HepG2 (cell line): ENCODE results near the gene PYCR2. TPM values are rescaled to one million over a fixed set of nuclear protein-coding genes. Genes with fewer than 3 reads are reported as not detected.

ENCODE experiments used
- CREB1 ChIP-seq, 2 experiments: fragments of 450-650 bp in 1 of 2; IDR thresholded peaks; 2 replicates each; pipeline ENCODE4 v1.6.1; 2016 to 2017; ENCODE audit warnings: control low read depth in 1 of 2, mild to moderate bottlenecking in 1 of 2, missing compliant biosample characterization in 1 of 2, missing genetic modification characterization in 1 of 2
- DPF2 ChIP-seq: sonication (generic); formaldehyde crosslinking; IDR thresholded peaks from 2 replicates; pipeline ENCODE4 v1.4.0; 2020; ENCODE audit warnings: mild to moderate bottlenecking, low read depth, missing genetic modification reagents, borderline replicate concordance
- HNRNPL ChIP-seq: fragments of 200-400 bp; formaldehyde crosslinking; IDR thresholded peaks from 2 replicates; pipeline ENCODE4 v1.6.1; 2017; ENCODE audit warnings: mild to moderate bottlenecking, low read depth, low read length
- NCOR1 ChIP-seq: fragments of 200-600 bp; sonication (generic); IDR thresholded peaks from 2 replicates; pipeline ENCODE4 v1.7.0; 2017; ENCODE audit warnings: antibody characterized with exemption, low read length, borderline replicate concordance
- PHF20 ChIP-seq: sonication (generic); formaldehyde crosslinking; IDR thresholded peaks from 2 replicates; pipeline ENCODE4 v1.5.0; 2020; ENCODE audit warnings: mild to moderate bottlenecking, missing genetic modification reagents
- RBFOX2 ChIP-seq: fragments of 200-400 bp; formaldehyde crosslinking; IDR thresholded peaks from 2 replicates; pipeline ENCODE4 v1.6.1; 2017; ENCODE audit warnings: low read depth, mild to moderate bottlenecking, low read length
- SALL2 ChIP-seq: sonication (generic); formaldehyde crosslinking; IDR thresholded peaks from 2 replicates; pipeline ENCODE4 v1.8.1; 2023; ENCODE audit warnings: mild to moderate bottlenecking, missing genetic modification reagents, inconsistent platforms
- SP2 ChIP-seq: sonication (generic); formaldehyde crosslinking; IDR thresholded peaks from 2 replicates; pipeline ENCODE4 v1.5.1; 2020; ENCODE audit warnings: mild to moderate bottlenecking, missing genetic modification reagents
- ZBED4 ChIP-seq: sonication (generic); formaldehyde crosslinking; IDR thresholded peaks from 2 replicates; pipeline ENCODE4 v1.4.0; 2020; ENCODE audit warnings: missing genetic modification reagents, borderline replicate concordance
- ZKSCAN1 ChIP-seq: fragments of 150-350 bp; IDR thresholded peaks from 2 replicates; pipeline ENCODE4 v1.6.1; 2014; ENCODE audit warnings: low read length
- ZNF367 ChIP-seq: sonication (generic); formaldehyde crosslinking; IDR thresholded peaks from 2 replicates; pipeline ENCODE4 v1.4.0; 2020; ENCODE audit warnings: missing genetic modification reagents, borderline replicate concordance
- ZNF460 ChIP-seq: sonication (generic); formaldehyde crosslinking; IDR thresholded peaks from 2 replicates; pipeline ENCODE4 v1.5.1; 2020; ENCODE audit warnings: missing genetic modification reagents, mild to moderate bottlenecking, borderline replicate concordance
- ZNF614 ChIP-seq: IDR thresholded peaks from 2 replicates; pipeline ENCODE4 v1.6.1; 2018; ENCODE audit warnings: missing biosample characterization, missing genetic modification reagents, inconsistent platforms, borderline replicate concordance
- ZNF616 ChIP-seq: sonication (generic); formaldehyde crosslinking; IDR thresholded peaks from 2 replicates; pipeline ENCODE4 v1.5.0; 2020; ENCODE audit warnings: low read depth, mild to moderate bottlenecking, missing genetic modification reagents
- polyA plus RNA-seq, 8 experiments: library from polyadenylated mRNA; depleted of rRNA in 3 of 8; stranded (reverse) in 7 of 8; unstranded in 1 of 8; fragments of >200 nt; fragmentation: Illumina TruSeq in 4 of 8; extraction: Trizol in 4 of 8; gene quantifications; 2 replicates each; pipeline versions ENCODE4 v1.2.1 to v1.2.3, GENCODE V29; 2011 to 2016; ENCODE audit warnings: low read depth in 4 of 8, missing spikeins in 1 of 8, mixed read lengths in 1 of 8; ENCODE audit not compliant: insufficient read depth in 1 of 8
- total RNA-seq, 5 experiments: library from RNA; depleted of rRNA; stranded (reverse); fragments of >200 nt; fragmentation: Illumina TruSeq; extraction: Trizol; gene quantifications; 2 replicates each; pipeline ENCODE4 v1.2.3, GENCODE V29; 2016; ENCODE audit warnings: low read depth in 1 of 5
- TF ChIP-seq, protein P1 (sequence below): sonication (generic); formaldehyde crosslinking; IDR thresholded peaks from 2 replicates; pipeline ENCODE4 v1.4.0; 2020; ENCODE audit warnings: missing genetic modification reagents
- TF ChIP-seq, protein P2 (sequence below): sonication (generic); formaldehyde crosslinking; IDR thresholded peaks from 2 replicates; pipeline ENCODE4 v1.5.1; 2020; ENCODE audit warnings: mild to moderate bottlenecking, moderate library complexity, missing genetic modification reagents

The PYCR2 gene
- total and polyA plus RNA-seq, 2 of the 13 experiments (the other 11 are each of a cell fraction or from before 2014, with no cell fraction given), result 47.2 to 47.8 TPM

DNA sequence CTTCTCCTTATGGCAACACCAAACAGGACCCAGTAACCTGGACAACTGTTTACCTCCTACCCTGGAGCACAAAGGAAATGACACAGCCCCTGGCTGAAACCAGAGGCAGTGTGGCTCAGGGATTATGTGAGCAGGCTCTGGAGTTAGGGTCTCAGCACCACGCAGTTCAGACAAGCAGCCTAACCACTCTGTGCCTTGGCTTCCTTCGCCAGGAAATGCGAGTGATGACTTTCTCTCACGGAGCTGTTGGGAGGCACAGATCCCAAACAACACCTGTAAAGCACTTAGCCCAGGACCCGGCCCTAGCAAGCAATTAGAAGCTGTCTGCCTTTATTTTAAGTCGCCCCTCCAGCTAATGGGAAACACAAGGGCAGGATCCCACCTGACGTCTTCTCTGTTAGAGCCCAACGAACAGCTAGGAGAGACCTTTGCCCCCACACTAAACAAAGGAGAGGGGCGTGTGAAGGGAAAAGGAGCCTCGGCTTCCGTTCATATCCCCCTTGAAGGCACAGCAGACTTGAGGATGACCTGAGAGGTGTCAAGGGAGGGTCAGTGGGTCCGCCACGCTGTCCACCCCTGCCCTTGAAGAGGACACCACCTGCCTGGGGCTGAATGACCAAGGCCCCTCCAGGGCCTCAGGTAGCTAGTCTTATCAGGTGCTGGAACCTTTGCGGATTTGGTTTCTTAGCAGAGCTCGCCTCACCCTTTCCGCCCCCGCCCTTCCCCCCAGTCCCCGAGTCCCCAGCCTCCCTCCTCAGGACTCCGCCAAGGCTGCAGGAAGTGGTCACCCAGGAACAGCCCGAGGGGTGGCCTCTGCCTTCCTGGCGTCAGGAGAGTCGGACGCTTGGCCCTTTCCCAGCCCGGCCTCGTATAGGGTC lies 42.7 kb downstream of the PYCR2 start (continued):
- TF ChIP-seq ZKSCAN1 (no peak), PHF20 (CRISPR knock-in tag) (no peak), NCOR1 (no peak), ZNF367 (CRISPR knock-in tag) (no peak), HNRNPL (no peak), ZNF460 (CRISPR knock-in tag) (no peak), RBFOX2 (no peak), ZBED4 (CRISPR knock-in tag) (no peak), DPF2 (CRISPR knock-in tag) (no peak), SALL2 (CRISPR knock-in tag) (no peak), ZNF616 (CRISPR knock-in tag) (no peak), ZNF614 (no peak), CREB1 (IDR thresholded peaks at IDR 0.05) (no peak), CREB1 (CRISPR knock-in tag; IDR thresholded peaks at IDR 0.05) (no peak), SP2 (no peak)
- TF ChIP-seq, protein P1, sequence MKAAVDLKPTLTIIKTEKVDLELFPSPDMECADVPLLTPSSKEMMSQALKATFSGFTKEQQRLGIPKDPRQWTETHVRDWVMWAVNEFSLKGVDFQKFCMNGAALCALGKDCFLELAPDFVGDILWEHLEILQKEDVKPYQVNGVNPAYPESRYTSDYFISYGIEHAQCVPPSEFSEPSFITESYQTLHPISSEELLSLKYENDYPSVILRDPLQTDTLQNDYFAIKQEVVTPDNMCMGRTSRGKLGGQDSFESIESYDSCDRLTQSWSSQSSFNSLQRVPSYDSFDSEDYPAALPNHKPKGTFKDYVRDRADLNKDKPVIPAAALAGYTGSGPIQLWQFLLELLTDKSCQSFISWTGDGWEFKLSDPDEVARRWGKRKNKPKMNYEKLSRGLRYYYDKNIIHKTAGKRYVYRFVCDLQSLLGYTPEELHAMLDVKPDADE, result no peak
- TF ChIP-seq, protein P2, sequence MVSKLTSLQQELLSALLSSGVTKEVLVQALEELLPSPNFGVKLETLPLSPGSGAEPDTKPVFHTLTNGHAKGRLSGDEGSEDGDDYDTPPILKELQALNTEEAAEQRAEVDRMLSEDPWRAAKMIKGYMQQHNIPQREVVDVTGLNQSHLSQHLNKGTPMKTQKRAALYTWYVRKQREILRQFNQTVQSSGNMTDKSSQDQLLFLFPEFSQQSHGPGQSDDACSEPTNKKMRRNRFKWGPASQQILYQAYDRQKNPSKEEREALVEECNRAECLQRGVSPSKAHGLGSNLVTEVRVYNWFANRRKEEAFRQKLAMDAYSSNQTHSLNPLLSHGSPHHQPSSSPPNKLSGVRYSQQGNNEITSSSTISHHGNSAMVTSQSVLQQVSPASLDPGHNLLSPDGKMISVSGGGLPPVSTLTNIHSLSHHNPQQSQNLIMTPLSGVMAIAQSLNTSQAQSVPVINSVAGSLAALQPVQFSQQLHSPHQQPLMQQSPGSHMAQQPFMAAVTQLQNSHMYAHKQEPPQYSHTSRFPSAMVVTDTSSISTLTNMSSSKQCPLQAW (CRISPR knock-in tag), result peak; percentile 53; the same call in 1 of the 2 replicates
